SJSA1 (cell line): ENCODE measurements around the gene PARP1. TPM values are rescaled to one million over a fixed set of nuclear protein-coding genes. Genes with fewer than 3 reads are reported as not detected.

Source experiments
- DNase-seq, 2 experiments: peaks; one replicate each; pipeline ENCODE4 v3.0.0-alpha.2; 2015 to 2020; ENCODE audit warnings: low spot score in 2 of 2, low read depth in 1 of 2
- H3K27ac ChIP-seq: fragments of 250-450 bp; sonication (Bioruptor Pico); 2 replicates; pipeline ENCODE4 v1.5.1; 2020; ENCODE audit warnings: mild to moderate bottlenecking, moderate library complexity
- H3K27me3 ChIP-seq: fragments of 250-450 bp; sonication (Bioruptor Pico); replicated peaks from 2 replicates; pipeline ENCODE4 v1.5.1; 2020; ENCODE audit warnings: mild to moderate bottlenecking, moderate library complexity
- H3K36me3 ChIP-seq: fragments of 250-450 bp; sonication (Bioruptor Pico); 2 replicates; pipeline ENCODE4 v1.5.1; 2020; ENCODE audit warnings: mild to moderate bottlenecking
- H3K4me1 ChIP-seq: fragments of 250-450 bp; sonication (Bioruptor Pico); replicated peaks from 2 replicates; pipeline ENCODE4 v1.6.1; 2021; ENCODE audit warnings: mild to moderate bottlenecking
- H3K4me3 ChIP-seq: fragments of 250-450 bp; sonication (Bioruptor Pico); 2 replicates; pipeline ENCODE4 v1.5.1; 2020; ENCODE audit warnings: mild to moderate bottlenecking
- H3K9me3 ChIP-seq: fragments of 250-450 bp; sonication (Bioruptor Pico); replicated peaks from 2 replicates; pipeline ENCODE4 v1.5.1; 2020; ENCODE audit warnings: mild to moderate bottlenecking
- total RNA-seq: library from RNA; depleted of rRNA; stranded (reverse); fragments of >200 nt; shearing (Covaris generic); gene quantifications from 2 replicates; pipeline ENCODE4 v1.2.3, GENCODE V29; 2014

Gene PARP1
- total RNA-seq, 1 experiment from 2014 or later, result 160 TPM

DNA sequence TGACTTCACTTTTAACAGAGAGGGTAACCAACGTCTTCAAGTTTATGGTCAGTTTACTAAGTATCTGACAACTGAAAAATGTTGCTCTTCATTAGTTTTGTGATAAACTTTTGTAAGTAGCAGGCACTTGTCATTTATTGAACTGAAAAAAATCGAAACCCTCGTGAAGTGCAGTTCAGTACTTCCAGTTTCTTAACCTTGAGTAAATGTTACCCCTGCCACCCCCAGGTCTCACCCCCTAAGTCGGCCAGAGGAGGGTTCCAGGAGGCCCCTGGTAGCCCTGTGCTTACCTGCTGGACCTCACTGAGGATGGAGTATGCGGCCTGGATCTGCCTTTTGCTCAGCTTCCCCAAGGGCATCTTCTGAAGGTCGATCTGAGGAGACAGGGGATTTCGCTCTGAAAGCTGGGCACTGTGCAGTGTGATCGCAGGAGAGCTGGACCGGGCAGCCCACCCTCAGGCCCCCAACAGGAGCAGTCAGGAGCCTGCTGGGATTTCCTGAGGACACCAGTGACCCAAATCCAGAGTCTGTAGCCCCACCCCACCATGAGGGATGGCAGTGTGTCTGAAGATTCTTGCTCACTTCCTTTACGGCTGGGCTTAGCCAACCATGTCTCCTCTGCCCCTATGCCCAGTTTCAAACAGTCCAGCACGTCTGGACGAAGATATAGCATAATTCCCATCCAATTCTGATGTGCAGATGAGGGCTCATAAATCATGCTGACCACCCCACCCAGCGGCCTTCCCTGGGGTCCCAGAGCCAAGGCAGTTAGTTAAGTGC, 37.6 kb downstream of the PARP1 start:
- no peak for DNase-seq
- Histone ChIP-seq H3K27ac (no peak overlapping the region), H3K36me3 (peaks cover 92% of the 10 kb centered on the region), H3K4me1 (peaks cover 17% of the 10 kb centered on the region), H3K9me3 (no peaks in the 10 kb centered on the region), H3K27me3 (no peaks in the 10 kb centered on the region), H3K4me3 (no peak overlapping the region)

DNA sequence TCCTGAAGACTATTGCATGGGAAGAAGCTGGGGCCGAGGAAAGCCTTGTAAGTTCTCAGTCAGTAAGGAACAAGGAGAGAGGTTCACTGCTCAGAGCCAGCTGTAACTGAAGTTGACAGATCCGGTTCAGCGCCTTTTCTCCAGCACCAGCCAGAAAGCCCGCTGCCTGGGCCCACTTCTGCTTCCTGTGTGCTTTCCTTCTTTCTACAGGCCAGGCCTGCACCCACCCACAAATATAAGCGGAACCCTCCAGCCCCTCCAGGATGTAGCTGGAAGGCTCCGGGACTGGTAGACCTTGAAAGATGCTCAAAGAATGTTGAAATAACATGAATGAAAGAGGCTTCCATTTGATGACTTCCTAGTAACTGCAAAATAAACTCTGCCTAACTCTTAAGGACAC, 38.8 kb downstream of the PARP1 start:
- DNase-seq, result no peak
- Histone ChIP-seq H3K4me1 (peaks cover 21% of the 10 kb centered on the region), H3K9me3 (no peaks in the 10 kb centered on the region), H3K27me3 (no peaks in the 10 kb centered on the region), H3K4me3 (no peak overlapping the region), H3K36me3 (peaks cover 92% of the 10 kb centered on the region), H3K27ac (no peak overlapping the region)

DNA sequence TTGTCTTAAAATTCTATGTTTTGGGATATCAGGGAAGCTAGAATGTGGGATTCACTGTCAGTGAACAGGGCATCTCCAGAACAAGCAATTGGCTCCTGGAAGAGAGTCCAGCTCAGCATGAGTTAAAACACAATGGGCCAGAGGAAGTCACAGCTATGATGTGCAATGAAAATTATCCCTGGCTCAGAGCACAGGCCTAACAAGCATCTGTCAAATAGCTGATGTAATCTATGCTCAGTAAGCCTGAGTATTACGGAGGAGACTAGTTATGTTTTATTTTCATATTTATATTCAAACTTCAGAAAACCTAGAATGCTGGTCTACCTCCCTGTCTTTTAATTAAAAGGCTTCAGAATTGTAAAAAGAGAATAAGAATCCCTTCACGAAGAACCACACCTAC, 41.6 kb downstream of the PARP1 start:
- Histone ChIP-seq H3K36me3 (peaks cover 87% of the 10 kb centered on the region), H3K27me3 (no peaks in the 10 kb centered on the region), H3K4me3 (no peak overlapping the region), H3K27ac (peak overlapping the region; percentile 49), H3K9me3 (no peaks in the 10 kb centered on the region), H3K4me1 (peaks cover 21% of the 10 kb centered on the region)
- DNase-seq, result no peak

DNA sequence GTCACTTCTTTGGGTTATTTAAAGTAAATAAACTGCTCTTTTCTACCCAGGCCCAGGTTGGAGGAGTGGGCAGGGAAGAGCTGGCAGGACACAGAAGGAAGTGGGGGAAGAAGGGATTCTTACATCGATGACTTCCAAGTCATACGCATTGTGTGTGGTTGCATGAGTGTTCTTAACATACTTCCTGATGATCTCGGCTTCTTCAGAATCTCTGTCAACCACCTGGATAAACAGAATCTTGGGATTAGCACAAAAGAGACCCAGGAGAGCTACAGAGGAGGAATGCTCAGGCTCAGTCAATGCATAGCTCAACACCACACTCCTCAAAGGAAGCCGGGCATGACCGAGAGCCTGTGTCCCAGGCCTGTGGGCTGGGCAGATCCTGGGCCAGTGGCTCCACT, 42.1 kb downstream of the PARP1 start:
- Histone ChIP-seq H3K36me3 (peaks cover 89% of the 10 kb centered on the region), H3K27me3 (no peaks in the 10 kb centered on the region), H3K4me3 (no peak overlapping the region), H3K27ac (peak overlapping the region; percentile 49), H3K4me1 (peaks cover 21% of the 10 kb centered on the region), H3K9me3 (no peaks in the 10 kb centered on the region)
- peak; percentile 64 to 68 for DNase-seq

DNA sequence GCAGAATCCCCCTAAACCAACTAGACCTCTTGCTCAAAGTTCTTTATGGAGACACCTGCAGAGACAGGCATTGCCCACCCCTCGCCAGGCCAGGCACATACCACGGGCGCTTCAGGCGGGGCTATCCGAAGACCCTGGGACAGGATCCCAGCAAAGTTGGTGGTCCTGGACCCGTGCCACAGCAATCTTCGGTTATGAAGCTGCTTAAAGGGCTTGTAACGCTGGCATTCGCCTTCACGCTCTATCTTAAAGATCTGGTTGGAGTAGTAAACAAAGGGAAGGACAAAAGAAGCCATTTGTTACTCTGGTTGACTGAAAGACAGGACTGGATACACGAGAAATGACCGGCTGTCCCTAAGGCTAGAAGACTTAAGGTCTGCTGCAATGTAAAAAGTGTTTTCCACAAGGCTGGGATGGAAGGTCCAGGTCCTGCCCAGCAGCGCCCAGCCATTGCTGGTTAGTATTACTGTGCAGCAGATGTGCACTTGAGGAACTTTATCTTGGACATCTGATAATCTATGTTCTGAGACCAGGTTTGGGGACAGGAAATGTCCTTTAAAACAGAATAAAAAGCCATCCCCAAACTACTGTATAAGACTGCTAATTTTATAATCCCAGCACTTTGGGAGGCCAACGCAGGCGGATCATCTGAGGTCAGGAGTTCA, 42.9 kb downstream of the PARP1 start:
- Histone ChIP-seq H3K36me3 (peaks cover 89% of the 10 kb centered on the region), H3K27me3 (no peaks in the 10 kb centered on the region), H3K27ac (no peak overlapping the region), H3K9me3 (no peaks in the 10 kb centered on the region), H3K4me1 (peaks cover 21% of the 10 kb centered on the region), H3K4me3 (no peak overlapping the region)
- DNase-seq, result no peak

DNA sequence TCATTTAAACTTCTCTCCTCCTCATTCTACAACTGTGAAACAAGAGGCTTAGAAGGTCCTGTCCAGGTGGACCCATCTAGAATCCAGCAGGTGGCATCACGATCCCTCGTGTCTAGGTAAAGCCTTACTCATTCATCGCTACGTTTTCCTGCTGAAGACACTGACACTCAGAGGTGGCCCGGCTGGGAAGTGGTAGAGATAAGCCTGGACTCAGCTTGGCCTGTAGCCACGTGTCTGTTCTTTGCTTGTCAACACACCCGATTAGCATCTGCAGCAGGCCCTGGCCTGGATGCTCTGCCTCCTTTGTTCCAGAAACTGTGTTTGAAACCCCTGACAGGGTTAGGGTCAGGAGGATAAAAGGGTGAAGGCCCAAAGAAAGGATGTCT, 43.4 kb downstream of the PARP1 start:
- Histone ChIP-seq H3K36me3 (peaks cover 87% of the 10 kb centered on the region), H3K4me3 (no peak overlapping the region), H3K4me1 (peaks cover 21% of the 10 kb centered on the region), H3K27me3 (no peaks in the 10 kb centered on the region), H3K9me3 (no peaks in the 10 kb centered on the region), H3K27ac (no peak overlapping the region)
- DNase-seq, result no peak

DNA sequence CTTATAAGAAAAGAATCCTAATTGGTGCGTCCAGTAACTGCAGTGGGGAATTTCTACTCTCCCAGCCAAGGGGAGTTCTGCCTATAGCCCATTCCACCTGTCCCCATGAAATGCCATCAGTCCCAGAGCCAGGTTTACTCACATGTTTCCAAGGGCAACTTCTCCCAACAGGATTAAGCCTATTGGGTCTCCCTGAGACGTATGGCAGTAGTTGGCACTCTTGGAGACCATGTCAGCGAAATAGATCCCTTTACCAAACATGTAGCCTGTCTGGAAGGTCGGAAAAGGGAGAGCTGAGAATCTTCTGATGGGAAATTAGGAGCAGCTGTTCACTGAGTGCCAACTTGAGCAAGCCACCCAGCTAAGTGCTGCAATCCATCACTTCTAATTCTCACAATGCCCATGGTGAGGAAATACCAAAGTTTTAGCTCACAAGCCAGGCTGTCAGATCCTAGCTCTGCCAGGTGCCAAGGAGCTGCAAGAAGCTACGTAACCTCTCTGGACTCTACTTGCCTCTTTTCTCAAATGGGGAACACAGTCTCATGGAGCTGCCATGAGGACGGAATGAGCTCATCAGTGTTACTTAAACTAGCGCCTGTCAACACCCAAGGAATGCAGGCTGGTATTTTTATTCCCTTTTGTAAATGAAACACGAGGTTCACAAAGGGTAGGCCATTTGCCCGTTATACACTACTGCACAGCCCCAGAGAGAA, 43.9 kb downstream of the PARP1 start:
- Histone ChIP-seq H3K27ac (no peak overlapping the region), H3K4me3 (no peak overlapping the region), H3K9me3 (no peaks in the 10 kb centered on the region), H3K27me3 (no peaks in the 10 kb centered on the region), H3K36me3 (peaks cover 84% of the 10 kb centered on the region), H3K4me1 (peaks cover 21% of the 10 kb centered on the region)
- DNase-seq, result no peak

DNA sequence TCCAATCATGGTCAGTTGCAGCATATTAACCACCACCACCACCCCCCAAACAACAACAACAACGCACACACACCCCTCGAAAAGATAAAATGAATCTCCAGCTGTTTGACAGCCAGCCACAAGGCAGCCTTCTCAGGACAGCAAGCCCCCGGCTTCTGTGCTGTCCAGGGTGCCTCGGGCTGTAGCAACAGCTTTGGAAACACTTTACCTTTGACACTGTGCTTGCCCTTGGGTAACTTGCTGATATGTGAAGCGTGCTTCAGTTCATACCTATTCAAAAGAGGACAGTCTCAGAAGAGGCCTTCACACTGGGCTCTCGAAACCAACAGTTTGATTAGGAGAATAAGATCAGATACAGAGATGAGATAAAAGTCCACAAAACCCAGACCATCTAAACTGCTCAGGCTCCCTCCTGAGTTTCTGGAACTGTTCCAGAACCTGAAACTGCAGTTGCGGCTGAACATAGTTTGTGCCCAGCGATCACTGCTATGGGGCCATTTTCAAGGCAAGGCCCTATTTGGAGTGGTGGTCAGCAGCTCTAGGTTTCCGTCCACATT, 44.9 kb downstream of the PARP1 start:
- H3K9me3 ChIP-seq, result no peaks in the 10 kb centered on the region
- H3K4me3 ChIP-seq, result no peak overlapping the region
- DNase-seq, result no peak
- H3K4me1 ChIP-seq, result peaks cover 21% of the 10 kb centered on the region
- H3K27ac ChIP-seq, result no peak overlapping the region
- H3K36me3 ChIP-seq, result peaks cover 74% of the 10 kb centered on the region
- no peaks in the 10 kb centered on the region for H3K27me3 ChIP-seq

DNA sequence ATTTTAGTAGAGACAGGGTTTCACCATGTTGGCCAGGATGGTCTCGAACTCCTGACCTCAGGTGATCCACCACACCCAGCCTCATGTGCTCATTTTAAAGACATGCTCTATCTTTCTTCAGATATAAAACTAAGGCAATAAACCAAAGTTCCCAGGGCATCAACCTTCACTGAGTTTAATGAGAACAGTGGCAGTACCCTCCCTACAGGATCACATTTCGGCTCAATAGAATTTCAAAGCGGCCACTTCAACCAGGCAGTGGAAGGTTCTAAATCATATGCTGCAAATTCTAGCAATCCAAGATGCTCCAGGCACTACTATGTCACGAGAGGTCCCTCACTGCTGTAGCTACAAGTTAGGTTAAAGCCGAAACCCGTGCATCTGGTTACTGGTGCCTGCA, 45.5 kb downstream of the PARP1 start:
- Histone ChIP-seq H3K27ac (no peak overlapping the region), H3K4me3 (no peak overlapping the region), H3K27me3 (no peaks in the 10 kb centered on the region), H3K4me1 (peaks cover 21% of the 10 kb centered on the region), H3K36me3 (peaks cover 72% of the 10 kb centered on the region), H3K9me3 (no peaks in the 10 kb centered on the region)
- no peak for DNase-seq

DNA sequence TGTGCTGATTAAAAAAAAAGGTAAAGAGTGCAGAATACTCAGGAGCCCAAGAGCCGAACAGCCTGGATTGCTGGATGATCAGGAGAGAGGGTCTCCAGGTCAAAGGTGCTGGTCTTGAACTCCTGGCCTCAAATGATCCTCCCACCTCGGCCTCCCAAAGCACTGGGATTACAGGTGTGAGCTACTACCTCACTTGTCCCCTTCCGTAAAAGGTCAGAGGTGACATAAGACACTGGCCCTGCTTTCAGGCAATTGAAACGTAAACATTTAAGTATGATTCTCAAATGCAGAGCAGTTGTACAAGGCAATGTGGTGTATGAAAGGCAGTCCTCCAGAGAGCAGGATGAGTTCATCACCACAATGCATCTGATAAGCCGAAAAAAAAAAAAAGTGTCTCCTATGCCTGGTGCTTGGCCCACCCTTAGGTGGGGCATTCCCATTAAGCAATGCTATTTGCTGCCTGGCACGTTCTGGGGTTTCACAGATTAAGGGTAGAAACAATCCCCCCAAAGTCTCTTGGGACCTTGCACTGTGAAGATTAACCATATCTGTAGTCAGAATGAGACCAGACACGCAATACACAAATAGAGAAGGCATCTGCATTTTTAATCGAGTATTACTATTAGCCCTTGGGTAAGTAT, 47.7 kb downstream of the PARP1 start:
- 0 out of 2 replicates have a peak, but pooled peaks cover 2% of the 10 kb centered on the region for H3K4me1 ChIP-seq
- no peaks in the 10 kb centered on the region for H3K9me3 ChIP-seq
- H3K27ac ChIP-seq, result no peak overlapping the region
- DNase-seq, result no peak
- no peak overlapping the region for H3K4me3 ChIP-seq
- H3K27me3 ChIP-seq, result no peaks in the 10 kb centered on the region
- H3K36me3 ChIP-seq, result peaks cover 55% of the 10 kb centered on the region

DNA sequence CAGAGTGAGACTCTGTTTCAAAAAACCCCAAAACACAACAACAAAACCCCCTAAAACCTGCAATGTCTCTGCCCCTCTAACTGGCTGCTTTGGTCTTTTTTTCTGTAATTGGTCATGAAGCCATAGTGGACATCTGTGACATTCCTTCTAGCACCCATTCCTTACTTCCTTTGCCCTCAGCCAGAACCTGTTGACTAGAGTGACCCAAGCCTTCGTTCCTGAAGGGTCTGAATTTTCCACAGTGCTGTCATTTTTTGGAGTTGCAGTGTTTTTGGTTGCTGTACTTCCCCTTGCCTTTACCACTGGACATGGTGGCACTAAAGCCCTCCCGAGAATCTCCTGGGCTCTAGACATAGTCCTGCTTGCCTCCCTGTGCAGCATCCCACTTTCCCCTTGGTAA, 50.5 kb downstream of the PARP1 start:
- H3K4me3 ChIP-seq, result no peak overlapping the region
- peaks cover 30% of the 10 kb centered on the region for H3K36me3 ChIP-seq
- DNase-seq, result no peak
- no peaks in the 10 kb centered on the region for H3K4me1 ChIP-seq
- no peaks in the 10 kb centered on the region for H3K9me3 ChIP-seq
- no peaks in the 10 kb centered on the region for H3K27me3 ChIP-seq
- no peak overlapping the region for H3K27ac ChIP-seq

DNA sequence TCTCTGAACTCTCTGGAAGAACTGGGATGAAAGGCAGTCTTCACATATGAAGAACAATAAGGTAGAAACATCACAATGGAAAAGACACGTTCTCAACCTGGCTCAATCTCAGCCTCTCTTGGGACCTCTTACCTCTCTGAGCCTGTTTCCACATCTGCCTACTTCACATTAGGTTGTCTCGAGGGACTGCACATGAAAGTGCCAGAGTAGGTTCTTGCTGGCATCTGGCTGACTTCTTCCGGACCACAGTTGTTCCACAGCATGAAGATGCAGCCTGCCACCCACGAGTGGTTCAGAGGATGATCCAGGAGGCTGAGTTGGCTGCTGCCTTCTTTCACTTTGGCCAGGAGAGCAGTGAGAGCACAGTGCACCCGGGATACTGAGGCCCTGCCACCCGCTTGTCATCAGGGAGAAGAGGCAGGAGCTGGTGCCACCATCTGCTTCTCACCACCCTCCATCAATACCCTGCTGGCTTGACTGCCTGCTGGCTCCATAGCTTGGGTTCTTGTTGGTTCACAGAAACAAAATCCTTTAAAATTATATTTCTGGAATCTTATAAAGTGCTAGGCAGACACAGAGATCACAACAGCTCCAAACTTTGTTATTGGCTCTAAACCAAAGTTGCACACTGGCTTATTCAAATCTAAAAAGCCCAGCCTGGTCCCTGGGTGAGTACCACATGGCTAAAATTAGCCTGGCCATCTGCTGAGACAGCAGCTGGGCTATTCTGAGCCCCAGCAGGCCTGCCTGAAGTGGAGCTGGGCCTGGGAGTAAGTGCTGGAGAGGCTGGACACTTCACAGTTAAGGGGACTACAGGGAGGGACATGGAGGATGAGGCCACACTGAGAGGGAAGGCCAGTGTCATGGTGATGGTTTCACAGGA, 52.0 kb downstream of the PARP1 start:
- Histone ChIP-seq H3K4me3 (no peak overlapping the region), H3K27me3 (no peaks in the 10 kb centered on the region), H3K9me3 (no peaks in the 10 kb centered on the region), H3K4me1 (no peaks in the 10 kb centered on the region), H3K36me3 (peaks cover 18% of the 10 kb centered on the region), H3K27ac (no peak overlapping the region)
- no peak for DNase-seq

DNA sequence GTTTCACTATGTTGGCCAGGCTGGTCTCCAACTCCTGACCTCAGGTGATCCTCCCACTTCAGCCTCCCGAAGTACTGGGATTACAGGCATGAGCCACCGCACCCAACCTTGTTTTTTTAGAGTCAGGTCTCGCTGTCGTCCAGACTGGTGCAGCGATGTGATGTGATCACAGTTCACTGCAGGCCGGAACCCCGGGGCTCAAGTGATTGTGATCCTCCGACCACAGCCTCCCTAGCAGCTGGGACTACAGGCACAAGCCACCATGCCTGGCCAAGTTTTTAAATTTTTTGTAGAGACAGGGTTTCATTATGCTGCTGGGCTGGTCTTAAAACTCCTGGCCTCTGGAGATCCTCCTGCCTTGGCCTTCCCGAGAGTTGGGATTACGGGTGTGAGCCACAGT, 52.9 kb downstream of the PARP1 start:
- Histone ChIP-seq H3K36me3 (peaks cover 9% of the 10 kb centered on the region), H3K9me3 (no peaks in the 10 kb centered on the region), H3K4me1 (no peaks in the 10 kb centered on the region), H3K27me3 (no peaks in the 10 kb centered on the region), H3K4me3 (no peak overlapping the region), H3K27ac (no peak overlapping the region)
- DNase-seq, result no peak
